Measurements from ENCODE around the gene SSBP4.
"Not testable (repeated sequence)": the region's sequence is repeated elsewhere in the genome, so short reads cannot be mapped to it uniquely, and the experiment has no call there.

Gene SSBP4

DNA sequence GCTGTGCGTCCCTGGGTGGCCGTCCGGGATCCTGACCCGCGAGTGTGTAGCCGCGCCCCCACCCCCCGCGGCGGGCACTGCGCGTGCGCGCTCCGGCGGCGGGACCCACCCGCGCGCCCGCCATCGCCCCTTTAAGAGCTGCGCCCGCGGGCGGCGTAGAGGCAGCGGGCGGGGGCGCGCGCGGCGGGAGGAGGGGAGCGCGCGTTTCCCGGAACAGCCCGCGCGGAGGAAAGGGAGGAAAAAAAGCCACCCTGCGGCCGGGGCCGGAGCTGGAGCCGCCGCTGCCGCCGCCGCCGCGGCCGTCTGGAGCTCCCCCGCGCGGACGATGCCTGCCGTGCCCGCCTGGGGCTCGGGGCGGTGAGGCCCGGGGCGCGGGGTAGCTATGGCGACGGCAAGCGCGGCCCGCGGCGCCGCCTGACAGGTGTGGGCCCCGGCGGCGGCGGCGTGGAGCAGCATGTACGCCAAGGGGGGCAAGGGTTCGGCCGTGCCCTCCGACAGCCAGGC is at the start of gene SSBP4:
TSS of gene SSBP4 (plus strand) at position 204 of the 504 bp plus-strand sequence. CDS start at position 455, 251 bp downstream.
- TF ChIP-seq, protein P1, sequence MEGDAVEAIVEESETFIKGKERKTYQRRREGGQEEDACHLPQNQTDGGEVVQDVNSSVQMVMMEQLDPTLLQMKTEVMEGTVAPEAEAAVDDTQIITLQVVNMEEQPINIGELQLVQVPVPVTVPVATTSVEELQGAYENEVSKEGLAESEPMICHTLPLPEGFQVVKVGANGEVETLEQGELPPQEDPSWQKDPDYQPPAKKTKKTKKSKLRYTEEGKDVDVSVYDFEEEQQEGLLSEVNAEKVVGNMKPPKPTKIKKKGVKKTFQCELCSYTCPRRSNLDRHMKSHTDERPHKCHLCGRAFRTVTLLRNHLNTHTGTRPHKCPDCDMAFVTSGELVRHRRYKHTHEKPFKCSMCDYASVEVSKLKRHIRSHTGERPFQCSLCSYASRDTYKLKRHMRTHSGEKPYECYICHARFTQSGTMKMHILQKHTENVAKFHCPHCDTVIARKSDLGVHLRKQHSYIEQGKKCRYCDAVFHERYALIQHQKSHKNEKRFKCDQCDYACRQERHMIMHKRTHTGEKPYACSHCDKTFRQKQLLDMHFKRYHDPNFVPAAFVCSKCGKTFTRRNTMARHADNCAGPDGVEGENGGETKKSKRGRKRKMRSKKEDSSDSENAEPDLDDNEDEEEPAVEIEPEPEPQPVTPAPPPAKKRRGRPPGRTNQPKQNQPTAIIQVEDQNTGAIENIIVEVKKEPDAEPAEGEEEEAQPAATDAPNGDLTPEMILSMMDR (IDR thresholded peaks at IDR 0.05; ENCODE audit: borderline replicate concordance, insufficient read depth, low read depth, low read length): peak; percentile 36; the same call in 1 of the 2 replicates
- peak within 1 kb of the TSS; percentile 80 for H3K4me3 ChIP-seq (ENCODE audit: low read depth, low read length)

DNA sequence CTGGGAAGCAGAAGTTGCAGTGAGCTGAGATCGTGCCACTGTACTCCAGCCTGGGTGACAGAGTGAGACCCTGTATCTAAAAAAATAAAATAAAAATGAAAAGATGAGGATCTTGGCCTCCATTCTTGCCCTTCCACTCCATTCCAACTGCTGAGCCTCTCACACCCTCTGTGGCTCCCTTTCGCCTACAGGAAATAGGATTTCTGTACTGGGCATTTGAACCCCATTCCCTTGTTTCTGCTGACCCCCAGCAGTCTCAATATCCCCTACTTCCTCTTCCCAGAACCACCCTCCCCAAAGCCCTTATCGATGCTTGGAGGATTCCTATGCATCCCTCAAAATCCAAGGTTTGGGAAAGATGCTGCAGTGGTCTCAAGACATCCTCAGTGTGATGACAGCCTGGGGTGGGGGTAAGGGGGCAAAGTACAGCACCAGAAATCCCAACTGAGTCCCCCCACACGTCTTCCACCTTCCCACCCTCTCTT is 45.7 kb upstream of the SSBP4 start:
- no peak overlapping the region for H3K4me3 ChIP-seq (ENCODE audit: low read depth, low read length)
- TF ChIP-seq, protein P1 (IDR thresholded peaks at IDR 0.05; ENCODE audit: borderline replicate concordance, insufficient read depth, low read depth, low read length): no peak

DNA sequence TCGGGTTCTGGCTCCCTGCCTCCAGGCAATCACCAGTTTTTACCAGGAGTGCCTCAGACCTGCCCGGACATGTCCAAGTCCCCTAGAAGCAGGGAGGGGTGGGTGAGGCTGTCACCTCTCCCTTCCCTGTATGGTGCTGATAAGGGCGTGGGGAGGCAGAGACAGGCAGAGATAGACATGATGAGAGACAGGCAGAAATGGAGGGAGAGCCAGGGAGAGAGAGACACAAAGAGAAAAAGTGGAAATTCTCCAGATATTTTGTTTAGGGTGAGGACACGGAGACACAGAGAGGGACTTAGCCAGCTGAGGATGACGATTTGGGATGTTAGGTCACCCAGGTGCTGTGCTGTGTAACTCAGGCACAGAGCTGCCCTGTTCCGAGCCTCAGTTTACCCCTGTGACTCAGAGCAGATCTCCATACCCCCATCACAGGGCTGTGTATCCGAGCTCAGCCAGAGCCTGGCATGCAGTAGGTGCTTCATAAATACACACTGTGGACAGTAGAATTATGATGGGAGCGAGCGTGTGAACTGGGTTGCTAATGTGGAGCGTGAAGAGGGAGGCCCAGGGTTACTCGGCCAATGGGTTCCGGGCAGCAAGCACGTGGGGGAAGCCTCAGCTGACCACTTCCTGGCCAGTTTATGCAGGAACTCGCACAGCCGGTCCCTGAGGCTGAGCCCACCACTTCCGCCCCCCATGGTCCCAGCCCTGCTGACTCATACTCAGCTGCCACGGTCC is 45.1 kb upstream of the SSBP4 start:
- TF ChIP-seq, protein P1 (IDR thresholded peaks at IDR 0.05; ENCODE audit: borderline replicate concordance, insufficient read depth, low read depth, low read length): no peak
- H3K4me3 ChIP-seq (ENCODE audit: low read depth, low read length): peak overlapping the region; percentile 18

DNA sequence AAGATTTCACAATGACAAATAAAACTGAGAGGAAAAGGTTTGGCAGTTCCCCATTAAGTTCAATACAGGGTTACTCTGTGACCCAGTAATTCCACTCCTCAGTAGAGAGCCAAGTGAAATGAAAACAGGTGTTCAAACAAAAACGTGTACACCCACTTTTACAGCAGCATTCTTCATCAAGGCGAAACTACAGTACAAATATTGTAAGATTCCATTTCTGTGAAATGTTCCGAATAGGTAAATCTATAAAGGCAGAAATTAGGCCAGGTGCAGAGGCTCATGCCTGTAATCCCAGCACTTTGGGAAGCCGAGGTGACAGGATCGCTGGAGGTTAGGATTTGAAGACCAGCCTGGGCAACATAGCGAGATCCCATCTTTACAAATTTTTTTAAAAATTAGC is 42.2 kb upstream of the SSBP4 start:
- TF ChIP-seq, protein P1 (IDR thresholded peaks at IDR 0.05; ENCODE audit: borderline replicate concordance, insufficient read depth, low read depth, low read length): no peak
- H3K4me3 ChIP-seq (ENCODE audit: low read depth, low read length): no peak overlapping the region

DNA sequence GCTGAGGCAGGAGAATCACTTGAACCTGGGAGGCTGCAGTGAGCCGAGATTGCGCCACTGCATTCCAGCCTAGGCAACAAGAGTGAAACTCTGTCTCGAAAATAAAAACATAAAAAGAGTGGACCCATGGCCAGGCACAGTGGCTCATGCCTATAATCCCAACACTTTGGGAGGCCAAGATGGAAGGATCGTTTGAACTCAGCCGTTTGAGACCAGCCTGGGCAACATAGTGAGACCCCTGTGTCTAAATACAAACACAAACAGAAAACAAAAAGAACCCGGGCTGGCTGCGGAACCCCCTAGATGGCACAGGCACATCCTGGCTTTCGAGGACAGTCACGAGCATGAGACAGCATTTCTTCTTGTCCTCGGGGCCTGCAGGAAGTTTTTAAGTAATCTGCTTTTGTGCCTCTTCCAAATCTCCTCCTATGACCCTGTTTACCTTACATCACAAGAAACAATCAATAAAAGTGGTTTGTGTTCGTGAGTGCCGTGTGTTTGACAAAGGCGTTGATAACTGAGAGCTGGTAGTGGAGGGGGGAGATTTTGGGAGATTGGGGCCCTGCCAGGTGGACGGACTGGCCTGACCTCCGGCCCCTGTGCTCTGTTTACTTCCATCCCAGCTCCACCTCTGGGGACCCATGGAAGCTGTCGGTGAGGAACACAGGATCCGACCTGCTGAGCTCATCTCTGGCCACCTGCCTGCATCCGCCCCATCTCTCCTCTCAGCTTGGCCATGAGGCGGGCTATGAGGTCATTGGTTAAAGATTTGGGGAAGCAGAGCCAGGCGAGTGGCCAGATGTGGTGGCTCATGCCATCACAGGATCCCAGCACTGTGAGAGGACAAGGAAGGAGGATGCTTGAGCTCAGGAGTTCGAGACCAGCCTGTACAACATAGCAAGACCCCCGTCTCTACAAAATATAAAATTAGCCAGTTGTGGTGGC is 39.1 kb upstream of the SSBP4 start:
- no peak overlapping the region for H3K4me3 ChIP-seq (ENCODE audit: low read depth, low read length)
- TF ChIP-seq, protein P1 (IDR thresholded peaks at IDR 0.05; ENCODE audit: borderline replicate concordance, insufficient read depth, low read depth, low read length): no peak

DNA sequence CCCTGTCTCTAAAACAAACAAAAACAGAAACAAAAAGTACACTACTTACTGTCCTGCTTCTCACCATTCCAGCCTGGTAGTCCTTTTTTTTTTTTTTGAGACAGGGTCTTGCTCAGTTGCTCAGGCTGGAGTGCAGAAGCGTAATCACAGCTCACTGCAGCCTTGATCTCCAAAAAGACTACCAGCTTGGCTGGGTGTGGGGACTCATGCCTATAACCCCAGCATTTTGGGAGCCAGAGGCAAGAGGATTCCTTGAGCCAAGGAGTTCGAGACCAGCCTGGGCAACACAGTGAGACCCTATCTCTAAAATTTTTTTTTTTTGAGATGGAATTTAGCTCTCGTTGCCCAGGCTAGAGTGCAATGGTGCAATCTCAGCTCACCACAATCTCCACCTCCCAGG is 38.4 kb upstream of the SSBP4 start:
- TF ChIP-seq, protein P1 (IDR thresholded peaks at IDR 0.05; ENCODE audit: borderline replicate concordance, insufficient read depth, low read depth, low read length): no peak
- no peak overlapping the region for H3K4me3 ChIP-seq (ENCODE audit: low read depth, low read length)

DNA sequence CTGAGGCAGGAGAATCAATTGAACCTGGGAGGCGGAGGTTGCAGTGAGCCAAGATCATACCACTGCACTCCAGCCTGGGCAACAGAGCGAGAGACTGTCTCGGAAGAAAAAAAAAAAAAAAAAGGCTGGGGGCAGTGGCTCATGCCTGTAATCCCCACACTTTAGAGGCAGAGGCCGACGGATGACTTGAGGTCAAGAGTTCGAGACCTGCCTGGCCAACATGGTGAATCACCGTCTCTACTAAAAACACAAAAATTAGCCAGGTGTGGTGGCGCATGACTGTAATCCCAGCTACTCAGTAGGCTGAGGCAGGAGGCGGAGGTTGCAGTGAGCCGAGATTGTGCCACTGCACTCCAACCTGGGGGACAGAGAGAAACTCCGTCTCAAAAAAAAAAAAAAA is 35.6 kb upstream of the SSBP4 start:
- H3K4me3 ChIP-seq (ENCODE audit: low read depth, low read length): not testable (repeated sequence)
